ENCODE data around the gene MNX1.

Gene MNX1

DNA sequence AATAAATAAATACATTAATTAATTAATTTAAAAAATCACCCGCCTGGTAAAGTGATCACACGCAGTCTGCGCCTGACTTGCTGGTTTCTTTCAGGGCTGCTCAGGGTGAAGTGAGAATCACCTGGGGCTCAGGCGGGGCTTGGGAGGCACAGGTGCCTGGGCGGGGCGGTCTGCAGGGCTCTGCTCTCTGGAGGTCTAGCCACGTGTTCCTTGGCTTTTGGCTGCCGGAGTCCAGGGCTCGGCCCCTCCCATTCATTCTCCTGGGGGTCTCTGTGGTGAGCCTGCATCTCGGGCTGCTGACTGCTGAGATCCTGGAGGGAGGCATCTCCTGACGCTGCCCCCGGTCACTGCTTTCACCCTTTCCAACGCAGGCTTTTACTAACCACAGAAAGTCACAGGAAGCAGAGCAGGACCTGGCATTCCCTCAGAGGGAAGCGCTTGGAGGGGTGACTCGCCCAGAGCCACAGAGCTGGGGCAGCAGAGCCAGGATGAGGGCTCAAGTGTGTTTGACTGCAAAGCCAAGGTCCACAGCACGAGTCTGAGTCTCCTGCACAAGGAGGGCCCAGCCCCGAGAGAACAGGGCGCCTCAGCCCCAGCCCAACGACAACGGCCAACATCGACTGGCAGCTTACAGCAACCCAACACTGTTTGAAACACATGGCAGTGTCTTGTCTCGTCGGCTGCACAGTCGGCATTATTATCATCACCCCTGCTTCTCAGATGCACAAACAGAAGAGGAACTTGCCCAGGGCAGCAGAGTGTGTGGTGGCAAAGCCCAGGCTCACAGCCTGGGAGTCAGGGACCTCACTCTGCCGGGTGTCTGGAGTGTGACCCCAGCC is 22.4 kb upstream of the MNX1 start:
- DNase-seq = no peak

DNA sequence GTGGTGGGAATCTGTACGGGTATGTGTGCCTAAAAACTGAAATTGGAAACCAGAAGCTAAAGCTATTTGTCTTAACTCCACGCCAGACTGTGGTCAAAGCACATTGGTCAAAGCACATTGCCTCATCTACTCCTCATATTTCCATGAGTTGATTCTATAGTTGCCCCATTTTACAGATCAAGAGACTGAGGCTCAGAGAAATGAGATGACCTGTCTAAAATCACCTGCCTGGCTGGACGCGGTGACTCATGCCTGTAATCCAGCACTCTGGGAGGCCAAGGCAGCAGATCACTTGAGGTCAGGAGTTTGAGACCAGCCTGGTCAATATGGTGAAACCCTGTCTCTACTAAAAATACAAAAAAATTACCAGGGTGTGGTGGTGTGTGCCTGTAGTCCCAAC is 21.7 kb upstream of the MNX1 start:
- no peak for DNase-seq

DNA sequence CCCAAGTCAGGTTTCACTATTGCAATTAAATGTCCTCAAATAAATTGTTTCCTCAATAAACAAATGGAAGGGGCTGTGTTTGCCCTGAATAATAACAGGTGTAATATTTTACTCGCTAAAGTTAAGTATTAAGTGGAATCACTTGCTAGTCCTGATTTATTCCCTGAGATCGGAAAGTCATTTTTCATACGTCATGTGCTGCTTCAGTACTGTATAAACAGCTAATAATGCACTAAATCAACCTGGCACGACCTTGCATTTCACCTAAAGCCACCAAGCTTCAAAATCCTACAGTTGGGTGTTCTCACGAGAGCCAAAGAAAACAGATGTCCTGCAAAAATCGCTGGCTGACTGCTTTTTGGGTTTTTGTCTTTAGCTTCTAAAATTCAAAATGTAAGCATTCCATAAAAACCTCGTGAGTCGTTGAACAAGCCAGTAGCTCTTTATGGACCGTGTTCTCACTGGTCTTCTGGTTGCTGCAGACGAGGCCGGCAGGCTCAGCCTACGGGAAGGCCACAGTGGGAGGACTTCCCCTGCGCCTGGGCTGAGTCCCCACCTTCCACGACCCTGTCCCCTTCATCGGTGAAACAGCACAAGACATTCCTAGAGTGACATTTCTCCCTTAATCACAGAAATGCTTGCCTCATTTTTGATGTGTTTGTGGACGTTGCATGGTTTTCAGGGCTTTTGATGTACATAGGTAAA is 17.9 kb upstream of the MNX1 start:
- DNase-seq = no peak

DNA sequence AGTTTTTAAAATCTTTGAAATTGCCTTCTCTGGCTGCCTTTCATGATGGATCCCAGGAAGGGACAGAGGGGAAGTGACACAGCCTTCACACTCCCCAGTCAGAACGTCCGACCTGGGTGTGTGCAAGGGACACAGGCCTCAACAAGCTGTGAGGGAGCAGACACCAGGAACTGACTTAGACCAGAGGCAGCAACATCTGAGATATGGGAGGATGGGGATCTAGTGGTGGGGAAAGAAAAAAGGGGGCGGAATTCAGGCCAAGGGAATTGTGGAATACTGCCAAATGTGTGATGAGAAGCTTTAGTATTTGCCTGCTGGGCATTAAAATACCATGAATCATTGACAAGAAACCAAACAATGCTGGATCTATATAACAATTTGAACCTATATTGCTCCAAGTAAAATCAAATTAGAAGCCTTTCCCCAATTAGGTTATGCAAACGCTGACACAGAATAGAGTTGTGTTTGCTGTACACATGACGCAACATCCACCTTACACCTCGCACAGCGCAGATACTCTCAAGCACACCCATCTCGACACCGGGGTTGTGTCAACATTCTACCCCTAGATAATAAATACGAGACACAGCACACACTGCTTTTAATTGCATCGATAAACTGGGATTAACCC is 17.2 kb upstream of the MNX1 start:
- DNase-seq = no peak

DNA sequence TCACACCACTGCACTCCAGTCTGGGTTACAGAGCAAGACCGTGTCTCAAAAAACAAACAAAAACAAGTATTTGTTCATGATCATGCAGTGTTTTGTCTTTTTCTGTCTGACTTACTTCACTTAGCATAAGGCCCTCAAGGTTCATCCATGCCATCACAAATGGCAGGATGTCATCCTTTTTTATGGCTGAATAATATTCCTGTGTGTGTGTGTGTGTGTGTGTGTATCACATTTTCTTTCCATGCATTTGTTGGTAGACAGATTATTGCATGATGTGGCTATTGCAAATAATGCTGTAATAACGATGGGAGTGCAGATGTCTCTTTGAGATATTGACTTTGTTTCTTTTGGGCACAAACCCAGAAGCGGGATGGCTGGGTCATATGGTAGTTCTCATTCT is 14.3 kb upstream of the MNX1 start:
- DNase-seq = no peak

DNA sequence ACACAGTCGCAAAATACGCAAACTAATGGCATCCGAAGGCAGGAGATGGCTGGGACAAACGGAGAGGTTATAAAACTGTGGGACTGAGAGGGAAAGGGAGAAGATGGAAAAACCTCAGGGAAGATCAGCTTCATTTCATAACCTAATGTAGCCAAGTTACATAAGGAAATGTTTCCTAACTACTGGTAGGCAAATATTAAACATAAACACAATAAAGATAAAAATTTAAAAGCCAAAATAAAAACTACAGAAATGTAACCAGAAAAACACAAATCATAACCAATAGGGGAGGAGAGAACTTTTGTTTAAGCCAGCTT is 13.1 kb upstream of the MNX1 start:
- no peak for DNase-seq

DNA sequence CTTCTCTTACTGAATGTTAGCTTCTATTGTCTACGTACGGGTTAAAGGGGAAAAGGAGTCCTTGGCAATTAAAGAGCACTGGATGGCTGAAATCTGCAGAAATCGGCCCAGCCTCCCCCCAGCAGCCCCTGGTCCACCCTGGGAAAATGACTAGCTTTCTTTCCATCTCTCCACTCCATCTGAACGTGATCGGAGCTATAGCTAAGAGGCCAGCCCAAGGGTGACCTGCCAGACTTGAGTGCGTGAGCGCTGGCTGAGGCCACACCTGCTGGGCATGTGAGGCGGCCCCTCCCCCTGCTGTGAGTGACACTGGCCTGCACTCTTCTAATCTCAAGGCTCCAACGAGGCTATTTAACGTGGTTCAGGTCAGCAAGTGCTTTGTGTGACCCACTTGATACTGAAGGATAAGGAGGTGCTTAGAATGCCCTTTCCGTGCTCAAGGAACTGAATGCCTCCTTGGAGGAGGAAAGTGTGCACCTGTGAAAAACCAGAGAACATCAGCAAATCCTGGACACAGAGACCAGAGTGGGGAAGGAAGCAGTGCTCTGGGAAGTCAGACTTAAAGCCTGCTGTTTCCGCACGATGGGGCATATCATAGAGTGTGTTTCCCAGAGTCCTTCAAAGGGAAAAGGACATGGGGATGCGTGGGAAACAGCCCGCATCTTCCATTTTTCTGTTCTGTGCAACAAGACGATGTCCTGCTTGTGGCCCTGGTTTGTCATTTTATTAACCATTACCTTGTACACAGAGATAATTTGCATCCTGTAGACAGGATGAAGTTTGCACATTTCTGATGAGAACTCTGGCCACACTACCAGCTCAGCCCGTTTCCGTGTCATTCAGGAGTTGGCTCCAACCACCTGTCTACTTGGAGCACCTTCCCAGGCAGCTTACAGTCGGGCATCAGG is 12.5 kb upstream of the MNX1 start:
- DNase-seq = no peak

DNA sequence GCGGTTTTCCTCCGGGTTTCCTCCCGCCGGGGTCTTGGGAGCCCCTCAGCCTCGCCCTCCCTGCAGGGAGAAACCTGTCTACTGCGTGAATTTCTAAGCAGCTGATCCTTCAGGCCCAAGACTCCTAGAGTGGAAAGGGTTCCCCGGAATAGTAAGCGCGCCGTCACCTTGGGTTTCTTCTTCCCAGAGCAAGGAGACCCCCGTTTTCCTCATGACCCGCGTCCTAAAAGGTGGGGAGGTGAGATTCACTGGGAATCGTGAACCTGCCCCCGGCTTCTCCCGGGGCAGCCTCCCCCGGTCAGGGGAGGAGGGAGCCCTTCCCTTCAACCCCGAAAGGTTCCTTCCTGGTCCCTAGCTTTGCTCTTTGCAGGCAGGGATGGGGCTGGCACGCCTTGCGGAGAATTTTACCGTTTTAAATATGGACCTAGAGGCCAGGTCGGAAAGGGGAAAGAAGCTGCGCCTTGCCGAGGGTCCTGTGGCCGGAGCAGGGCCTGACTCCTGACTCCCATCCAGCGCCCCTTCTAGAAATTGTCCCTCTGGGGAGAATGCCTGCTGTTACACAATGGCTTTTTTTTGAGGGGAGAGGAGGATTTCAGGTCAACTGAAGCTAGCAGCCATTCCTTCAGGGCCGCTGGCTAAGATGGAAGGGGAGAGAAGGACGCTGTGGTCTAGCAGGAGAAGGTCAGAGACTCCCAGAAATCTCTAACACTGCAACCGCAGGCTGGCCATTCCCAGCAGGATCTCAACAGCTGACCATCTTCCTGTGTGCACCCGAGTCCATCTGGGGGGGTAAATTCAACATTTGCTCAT is 11.6 kb upstream of the MNX1 start:
- DNase-seq = no peak

DNA sequence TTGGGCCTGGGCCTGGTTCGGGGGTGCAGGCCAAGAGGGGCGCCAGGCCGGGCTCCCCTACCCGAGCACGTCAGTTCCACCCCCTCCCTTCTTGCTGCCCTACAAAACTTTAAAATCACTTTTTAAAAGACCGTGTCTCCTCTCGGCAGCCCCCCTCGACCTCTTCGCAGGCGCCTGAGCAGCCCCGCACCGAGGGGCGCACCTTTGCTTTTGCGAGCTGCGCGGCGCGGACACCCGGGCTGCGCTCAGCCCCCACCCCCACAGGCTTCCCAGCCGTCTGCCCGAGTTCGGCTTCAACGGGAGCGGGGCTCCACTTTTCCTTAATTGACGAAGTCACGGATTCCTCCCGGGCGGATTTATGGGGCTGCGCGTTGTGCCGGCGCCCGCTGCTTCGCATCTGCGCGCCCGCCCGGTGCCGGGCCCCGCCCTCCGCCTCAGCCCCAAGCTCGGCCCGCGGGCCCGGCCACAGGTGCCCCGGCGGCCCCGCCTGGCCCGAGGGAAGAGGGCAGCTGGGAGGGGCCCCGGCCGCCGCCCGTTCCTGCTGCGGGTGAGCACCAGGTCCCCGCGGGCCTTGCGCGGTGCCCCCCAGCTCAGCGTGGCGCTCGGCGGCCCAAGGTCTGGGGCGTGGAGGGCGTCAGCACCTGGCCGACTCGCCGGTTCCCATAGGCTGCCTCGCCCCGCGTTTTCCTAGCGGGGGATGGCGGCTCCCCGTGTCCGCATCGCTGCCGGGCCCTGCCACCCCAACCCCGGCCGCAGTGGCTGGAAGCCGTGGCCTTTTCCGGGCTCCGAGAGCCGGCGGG is 10.8 kb upstream of the MNX1 start:
- no peak for DNase-seq

DNA sequence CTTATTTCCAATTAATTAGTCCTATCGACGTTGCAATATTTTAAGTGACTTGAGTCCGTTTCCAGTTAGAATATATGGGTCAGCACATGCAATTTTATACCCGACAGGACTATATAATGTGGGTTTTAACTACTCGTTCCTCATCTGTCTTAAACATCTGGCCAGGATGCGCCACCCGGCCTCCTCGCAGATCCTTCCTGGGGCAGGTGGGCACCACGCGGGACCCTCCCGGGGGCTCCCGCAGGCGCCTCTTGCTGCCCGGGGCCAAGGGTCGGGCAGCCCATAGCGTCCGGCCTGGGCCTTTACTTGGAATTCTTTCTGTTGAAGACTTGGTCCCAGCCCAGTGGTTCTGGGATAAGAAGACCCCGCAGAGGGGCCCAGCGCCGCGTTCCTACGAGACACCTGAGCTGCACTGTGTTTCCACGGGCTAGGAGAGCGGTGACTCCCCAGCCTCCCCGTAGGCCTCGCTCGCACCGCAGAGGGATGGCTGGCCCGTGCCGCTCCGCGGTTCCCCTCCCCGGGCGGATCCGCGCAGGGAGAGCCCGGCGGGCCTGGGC is 10.1 kb upstream of the MNX1 start:
- DNase-seq = no peak

DNA sequence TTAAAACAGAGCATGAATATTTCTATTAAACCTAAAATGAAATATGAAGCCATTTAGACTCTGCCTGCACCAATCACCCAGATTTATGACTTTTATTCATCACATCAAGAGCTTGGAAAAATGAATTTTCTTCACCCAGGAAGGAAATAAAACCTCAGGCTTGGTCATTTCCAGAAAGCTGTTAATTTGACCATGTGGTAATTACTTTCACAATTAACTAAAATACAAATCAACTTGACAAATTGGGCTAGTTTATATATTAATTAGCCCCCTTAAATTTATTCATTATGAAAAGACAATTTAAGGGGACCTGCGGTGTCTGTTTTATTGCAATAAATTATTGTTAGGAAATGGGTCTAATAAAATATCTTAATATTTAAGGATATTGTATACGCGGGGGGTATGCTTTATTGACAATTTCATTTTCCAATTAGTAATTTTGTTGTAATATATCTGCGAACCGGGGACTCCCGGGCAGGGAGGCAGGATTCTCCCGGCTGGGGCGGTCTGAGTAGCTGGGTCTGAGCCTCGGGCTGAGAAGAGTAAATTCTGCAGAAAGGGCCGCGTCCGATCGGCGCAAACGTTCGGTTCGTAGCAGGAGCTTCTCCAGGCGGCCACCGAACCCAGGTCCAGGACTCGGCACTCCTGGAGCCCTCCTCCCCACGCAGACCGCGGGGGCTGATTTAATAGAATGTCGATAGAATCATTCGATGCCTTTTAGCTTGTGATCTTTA is 9.4 kb upstream of the MNX1 start:
- DNase-seq = no peak

DNA sequence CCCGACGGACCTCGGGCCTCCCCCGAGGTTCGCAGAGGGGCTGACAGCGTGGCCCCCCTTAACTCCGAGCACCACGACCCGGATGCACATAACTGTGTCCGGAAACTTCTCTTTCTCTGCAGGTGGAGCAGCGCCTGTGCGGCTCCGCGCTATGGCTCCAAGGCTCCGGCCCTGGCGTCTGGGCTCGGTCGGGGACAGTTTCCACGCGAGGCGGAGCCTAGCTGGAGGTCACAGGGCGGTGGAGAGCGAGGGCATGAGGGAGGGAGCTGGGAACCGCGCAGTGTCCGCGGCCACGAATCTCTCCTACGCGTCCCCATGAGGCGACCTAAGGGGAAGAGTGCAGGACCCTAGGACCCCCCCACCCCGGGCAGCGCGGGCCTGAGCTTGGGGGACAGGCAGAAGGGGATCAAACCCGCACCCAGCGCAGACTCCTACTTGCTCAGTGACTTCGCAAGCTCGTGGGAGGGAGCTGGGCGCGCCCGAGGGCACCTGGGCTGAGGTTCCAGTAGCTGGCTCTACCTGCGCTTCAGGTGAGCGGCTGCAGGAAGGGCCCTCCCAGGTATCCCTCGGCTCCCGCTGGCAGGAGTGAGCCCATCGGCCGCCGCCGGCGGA is 8.6 kb upstream of the MNX1 start:
- DNase-seq = no peak

DNA sequence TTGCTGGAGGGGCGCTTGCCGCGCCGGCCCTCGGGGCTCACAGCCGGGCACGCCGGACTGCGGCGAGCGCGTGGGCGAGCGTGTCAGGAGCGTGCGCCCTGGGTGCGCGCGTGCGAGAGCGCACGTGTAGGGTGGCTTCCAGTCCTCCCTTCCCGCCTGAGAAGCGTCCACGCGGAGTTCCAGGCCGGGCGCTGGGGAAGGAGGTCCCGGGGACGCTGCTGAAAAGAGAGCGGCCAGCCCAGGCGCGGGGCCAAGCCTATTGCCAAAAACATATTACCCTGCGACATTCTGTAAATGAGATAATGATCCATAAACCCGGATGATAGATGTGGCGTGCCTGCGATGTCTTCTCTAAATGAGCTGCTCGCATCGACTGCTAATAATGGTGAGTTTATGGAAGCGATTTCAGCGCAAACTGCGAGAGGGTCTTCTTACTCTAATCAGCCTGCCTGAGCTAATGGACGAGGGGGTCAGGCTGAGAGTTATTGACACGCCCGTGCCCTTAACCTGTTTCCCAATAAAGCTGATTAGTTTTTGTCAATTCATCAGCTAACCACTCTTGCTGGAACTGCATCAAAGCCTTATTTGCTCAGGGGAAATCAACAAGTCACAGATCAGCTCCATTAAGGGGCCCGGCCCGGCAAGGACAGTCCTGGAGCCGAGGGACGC is 8.0 kb upstream of the MNX1 start:
- DNase-seq = no peak

DNA sequence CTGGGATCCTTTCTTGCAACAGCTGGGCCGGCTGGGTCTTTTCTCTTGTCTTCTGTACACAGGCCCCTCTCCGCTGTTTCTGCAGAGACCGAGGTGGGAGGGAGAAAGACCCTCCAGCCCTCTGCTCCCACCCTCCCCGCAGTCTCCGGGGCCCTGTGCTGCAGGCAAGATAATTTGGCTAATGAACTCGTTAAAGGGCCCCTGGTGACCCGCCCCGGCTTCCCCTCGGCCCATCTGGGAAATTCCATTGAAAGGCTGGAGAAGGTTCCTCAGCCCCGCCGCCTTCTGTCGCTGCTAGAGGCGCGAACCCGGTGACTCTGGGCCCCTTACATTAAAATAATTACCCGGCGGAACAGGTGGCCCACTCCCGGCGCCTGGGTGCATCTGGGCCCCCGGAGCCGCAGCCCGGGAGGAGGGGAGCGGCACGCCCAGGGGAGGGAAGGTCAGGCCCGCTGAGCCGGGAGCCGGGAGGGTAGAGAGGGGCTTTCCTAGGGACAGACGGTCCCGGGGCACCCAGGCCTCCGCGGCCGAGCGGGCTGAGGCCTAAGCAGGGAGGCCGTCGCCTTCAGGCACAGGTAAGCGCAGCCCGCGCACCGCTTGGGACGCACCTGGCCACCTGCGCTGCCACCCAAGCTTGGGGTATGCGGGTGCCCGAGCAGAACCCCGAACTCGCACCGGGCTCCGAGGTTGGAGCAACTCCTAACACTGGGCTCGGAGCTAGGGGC is 7.3 kb upstream of the MNX1 start:
- no peak for DNase-seq

DNA sequence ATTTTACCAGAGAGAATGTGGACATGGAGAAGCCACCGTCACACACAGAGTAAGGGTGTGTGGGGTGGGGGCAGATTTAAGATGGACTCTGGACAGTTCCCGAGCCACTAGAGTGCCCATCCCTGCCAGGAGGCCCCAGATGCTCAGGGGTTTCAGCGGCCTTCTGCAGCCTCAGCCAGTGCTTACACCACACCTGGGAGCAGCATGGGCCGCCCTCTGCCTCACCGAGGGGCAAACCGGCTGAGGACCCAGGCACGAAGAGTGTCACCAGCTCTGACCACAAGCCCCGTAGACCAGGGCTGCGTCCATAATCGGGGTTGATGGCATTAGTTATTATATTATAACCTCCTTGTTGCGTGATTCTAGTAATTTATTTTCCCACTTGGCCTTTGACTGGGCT is 6.7 kb upstream of the MNX1 start:
- DNase-seq = no peak

DNA sequence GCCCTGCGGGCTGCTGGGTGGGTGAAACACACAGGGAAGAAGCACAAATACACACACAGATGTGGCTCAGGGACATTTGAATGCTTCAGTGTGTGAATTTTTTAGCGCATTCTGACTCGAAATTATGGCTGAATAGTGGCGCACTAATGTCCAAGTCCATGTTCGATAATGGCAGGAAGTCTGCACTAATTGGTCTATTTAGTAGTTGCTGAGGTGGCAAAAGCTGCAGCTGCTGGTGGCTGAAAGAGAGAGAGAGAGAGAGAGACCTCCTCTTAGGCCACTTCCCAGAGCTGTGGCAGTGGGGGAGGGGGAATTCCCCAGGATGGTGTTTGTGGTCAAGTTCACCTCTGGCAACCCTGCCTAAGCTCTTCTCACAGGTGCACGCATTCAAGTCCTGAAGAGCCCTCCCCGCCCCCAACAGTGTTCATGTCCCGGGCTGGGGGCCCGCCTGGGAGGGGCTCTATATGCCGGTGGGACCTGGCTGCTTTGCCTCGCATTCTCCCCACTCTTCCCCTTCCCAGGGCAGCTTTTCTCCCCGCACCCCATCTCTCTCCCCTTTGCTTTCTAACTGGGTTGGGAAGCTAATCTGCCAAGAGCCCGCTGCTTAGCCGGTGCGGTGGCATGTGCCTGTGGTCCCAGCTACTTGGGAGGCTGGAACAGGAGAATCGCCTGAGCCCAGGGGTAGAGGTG is 6.0 kb upstream of the MNX1 start:
- DNase-seq = no peak

DNA sequence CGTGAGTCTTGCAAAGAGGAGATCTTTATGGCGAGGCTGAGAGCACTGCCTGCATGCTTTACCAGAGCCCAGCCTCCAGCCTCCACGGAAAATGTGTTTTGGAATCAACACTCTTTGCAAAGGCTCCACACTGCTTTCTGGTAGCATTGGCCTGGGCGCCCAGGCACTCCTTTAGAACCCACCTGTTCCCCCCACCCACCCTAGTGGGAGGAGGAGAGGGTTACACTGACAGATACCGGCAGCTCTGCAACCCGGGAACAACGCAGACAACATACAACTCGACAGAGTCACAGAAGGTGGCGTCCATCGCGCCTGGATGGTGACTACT is 5.5 kb upstream of the MNX1 start:
- DNase-seq = no peak
